GM18861 (cell line): ENCODE measurements around the gene EFTUD2.
"Not testable (repeated sequence)": the region's sequence is repeated elsewhere in the genome, so short reads cannot be mapped to it uniquely, and the experiment has no call there.

ENCODE experiments used
- ATAC-seq: cut with Tn5 transposase; IDR thresholded peaks from one replicate; pipeline ENCODE4 v1.9.1; 2021; ENCODE audit not compliant: unreplicated experiment

Gene EFTUD2

GRCh38 chr17:44812263-44812662 lies 87.0 kb downstream of the EFTUD2 start:
- no peak for ATAC-seq

- ATAC-seq, result not testable (repeated sequence)
Measured at GRCh38 chr17:44808656-44809388, 90.4 kb downstream of the EFTUD2 start.

GRCh38 chr17:44808156-44808555 lies 91.1 kb downstream of the EFTUD2 start:
- ATAC-seq, result no peak

- no peak for ATAC-seq
Measured at GRCh38 chr17:44807817-44808155, 91.5 kb downstream of the EFTUD2 start.

GRCh38 chr17:44807093-44807816 lies 92.0 kb downstream of the EFTUD2 start:
- no peak for ATAC-seq

- ATAC-seq, result no peak
Measured at GRCh38 chr17:44804302-44805089, 94.7 kb downstream of the EFTUD2 start.

- ATAC-seq, result no peak
Measured at GRCh38 chr17:44801880-44802279, 97.4 kb downstream of the EFTUD2 start.
